Activated T-helper 17 cell treated with anti-CD3 and anti-CD28 coated beads, Interleukin-2, amount 50 U/mL, for 72 hours (primary cell): ENCODE results near the gene EPHA8. TPM values are rescaled to one million over a fixed set of nuclear protein-coding genes. Genes with fewer than 3 reads are reported as not detected.

Experiments
- ATAC-seq: fragments of 150-1000 bp; cut with Tn5 transposase; replicated peaks from 2 replicates; pipeline ENCODE4 v1.10.0; 2021; ENCODE audit warnings: mild to moderate bottlenecking, moderate library complexity
- H3K27ac Mint-ChIP-seq: one replicate; pipeline ENCODE4 v1.8.0; 2022; ENCODE audit warnings: mixed read lengths
- H3K27me3 Mint-ChIP-seq: one replicate; pipeline ENCODE4 v1.8.0; 2022; ENCODE audit warnings: mixed read lengths
- H3K36me3 Mint-ChIP-seq: one replicate; pipeline ENCODE4 v1.8.0; 2022; ENCODE audit warnings: low read depth, mild to moderate bottlenecking, mixed read lengths
- H3K4me1 Mint-ChIP-seq: one replicate; pipeline ENCODE4 v1.8.0; 2022; ENCODE audit warnings: mixed read lengths
- H3K4me3 Mint-ChIP-seq: one replicate; pipeline ENCODE4 v1.8.0; 2022; ENCODE audit warnings: mild to moderate bottlenecking, mixed read lengths
- H3K9me3 Mint-ChIP-seq: one replicate; pipeline ENCODE4 v1.8.0; 2022; ENCODE audit warnings: mixed read lengths
- total RNA-seq, 2 donors: library from RNA; stranded (reverse); gene quantifications; one replicate each; pipeline ENCODE4 v1.2.3, GENCODE V29; 2022

The EPHA8 gene
- total RNA-seq, 2 donors from 2014 or later: not detected

- no peak overlapping the region for H3K4me3 Mint-ChIP-seq
- peaks cover 56% of the 10 kb centered on the region for H3K36me3 Mint-ChIP-seq
- no peak for ATAC-seq
- no peak overlapping the region for H3K27ac Mint-ChIP-seq
- H3K4me1 Mint-ChIP-seq: no peaks in the 10 kb centered on the region
- H3K27me3 Mint-ChIP-seq: no peaks in the 10 kb centered on the region
- no peaks in the 10 kb centered on the region for H3K9me3 Mint-ChIP-seq
Measured at GRCh38 chr1:22528451-22528850, 34.8 kb upstream of the EPHA8 start.

- no peak for ATAC-seq
- H3K27ac Mint-ChIP-seq: peak overlapping the region; percentile 2
- no peaks in the 10 kb centered on the region for H3K27me3 Mint-ChIP-seq
- no peaks in the 10 kb centered on the region for H3K4me1 Mint-ChIP-seq
- peaks cover 40% of the 10 kb centered on the region for H3K36me3 Mint-ChIP-seq
- H3K9me3 Mint-ChIP-seq: no peaks in the 10 kb centered on the region
- H3K4me3 Mint-ChIP-seq: no peak overlapping the region
Measured at GRCh38 chr1:22529901-22530621, 33.2 kb upstream of the EPHA8 start.

GRCh38 chr1:22530715-22531114, 32.6 kb upstream of the EPHA8 start:
- Mint-ChIP-seq H3K4me1 (no peaks in the 10 kb centered on the region), H3K27ac (no peak overlapping the region), H3K9me3 (no peaks in the 10 kb centered on the region), H3K36me3 (peaks cover 33% of the 10 kb centered on the region), H3K27me3 (no peaks in the 10 kb centered on the region), H3K4me3 (no peak overlapping the region)
- ATAC-seq: no peak

- Mint-ChIP-seq H3K27me3 (no peaks in the 10 kb centered on the region), H3K4me3 (no peak overlapping the region), H3K9me3 (no peaks in the 10 kb centered on the region), H3K4me1 (no peaks in the 10 kb centered on the region), H3K36me3 (peaks cover 28% of the 10 kb centered on the region), H3K27ac (no peak overlapping the region)
- ATAC-seq: no peak
Measured at GRCh38 chr1:22531251-22531650, 32.0 kb upstream of the EPHA8 start.

- Mint-ChIP-seq H3K4me3 (no peak overlapping the region), H3K27me3 (no peaks in the 10 kb centered on the region), H3K4me1 (peaks cover 6% of the 10 kb centered on the region), H3K27ac (no peak overlapping the region), H3K36me3 (peaks cover 7% of the 10 kb centered on the region), H3K9me3 (no peaks in the 10 kb centered on the region)
- no peak for ATAC-seq
Measured at GRCh38 chr1:22533244-22533895, 29.9 kb upstream of the EPHA8 start.

- Mint-ChIP-seq H3K27ac (no peak overlapping the region), H3K4me3 (no peak overlapping the region), H3K4me1 (peaks cover 6% of the 10 kb centered on the region), H3K9me3 (no peaks in the 10 kb centered on the region), H3K27me3 (no peaks in the 10 kb centered on the region), H3K36me3 (no peaks in the 10 kb centered on the region)
- ATAC-seq: no peak
Measured at GRCh38 chr1:22534951-22535350, 28.3 kb upstream of the EPHA8 start.

- H3K27me3 Mint-ChIP-seq: no peaks in the 10 kb centered on the region
- ATAC-seq: no peak
- peaks cover 6% of the 10 kb centered on the region for H3K4me1 Mint-ChIP-seq
- no peak overlapping the region for H3K27ac Mint-ChIP-seq
- no peak overlapping the region for H3K4me3 Mint-ChIP-seq
- no peaks in the 10 kb centered on the region for H3K9me3 Mint-ChIP-seq
- H3K36me3 Mint-ChIP-seq: no peaks in the 10 kb centered on the region
Measured at GRCh38 chr1:22535399-22535798, 27.9 kb upstream of the EPHA8 start.

- no peak overlapping the region for H3K27ac Mint-ChIP-seq
- H3K27me3 Mint-ChIP-seq: no peaks in the 10 kb centered on the region
- peaks cover 6% of the 10 kb centered on the region for H3K4me1 Mint-ChIP-seq
- H3K9me3 Mint-ChIP-seq: no peaks in the 10 kb centered on the region
- no peak for ATAC-seq
- no peak overlapping the region for H3K4me3 Mint-ChIP-seq
- H3K36me3 Mint-ChIP-seq: no peaks in the 10 kb centered on the region
Measured at GRCh38 chr1:22536506-22536905, 26.8 kb upstream of the EPHA8 start.

- Mint-ChIP-seq H3K27me3 (no peaks in the 10 kb centered on the region), H3K4me3 (no peak overlapping the region), H3K4me1 (peaks cover 6% of the 10 kb centered on the region), H3K27ac (no peak overlapping the region), H3K36me3 (no peaks in the 10 kb centered on the region), H3K9me3 (no peaks in the 10 kb centered on the region)
- no peak for ATAC-seq
Measured at GRCh38 chr1:22537441-22538139, 25.7 kb upstream of the EPHA8 start.

GRCh38 chr1:22539510-22540118, 23.7 kb upstream of the EPHA8 start:
- H3K36me3 Mint-ChIP-seq: no peaks in the 10 kb centered on the region
- H3K9me3 Mint-ChIP-seq: no peaks in the 10 kb centered on the region
- no peaks in the 10 kb centered on the region for H3K27me3 Mint-ChIP-seq
- peaks cover 6% of the 10 kb centered on the region for H3K4me1 Mint-ChIP-seq
- ATAC-seq: no peak
- H3K27ac Mint-ChIP-seq: no peak overlapping the region
- no peak overlapping the region for H3K4me3 Mint-ChIP-seq

- peaks cover 6% of the 10 kb centered on the region for H3K4me1 Mint-ChIP-seq
- no peak for ATAC-seq
- no peaks in the 10 kb centered on the region for H3K36me3 Mint-ChIP-seq
- H3K27me3 Mint-ChIP-seq: peaks cover 1% of the 10 kb centered on the region
- no peak overlapping the region for H3K4me3 Mint-ChIP-seq
- no peak overlapping the region for H3K27ac Mint-ChIP-seq
- H3K9me3 Mint-ChIP-seq: no peaks in the 10 kb centered on the region
Measured at GRCh38 chr1:22540337-22540736, 23.0 kb upstream of the EPHA8 start.

- H3K9me3 Mint-ChIP-seq: no peaks in the 10 kb centered on the region
- H3K4me1 Mint-ChIP-seq: peaks cover 6% of the 10 kb centered on the region
- no peaks in the 10 kb centered on the region for H3K36me3 Mint-ChIP-seq
- no peak overlapping the region for H3K27ac Mint-ChIP-seq
- no peak for ATAC-seq
- peaks cover 16% of the 10 kb centered on the region for H3K27me3 Mint-ChIP-seq
- H3K4me3 Mint-ChIP-seq: no peak overlapping the region
Measured at GRCh38 chr1:22542886-22543285, 20.4 kb upstream of the EPHA8 start.

GRCh38 chr1:22543679-22544078, 19.6 kb upstream of the EPHA8 start:
- ATAC-seq: no peak
- no peaks in the 10 kb centered on the region for H3K9me3 Mint-ChIP-seq
- H3K36me3 Mint-ChIP-seq: no peaks in the 10 kb centered on the region
- no peaks in the 10 kb centered on the region for H3K4me1 Mint-ChIP-seq
- peaks cover 23% of the 10 kb centered on the region for H3K27me3 Mint-ChIP-seq
- H3K4me3 Mint-ChIP-seq: no peak overlapping the region
- no peak overlapping the region for H3K27ac Mint-ChIP-seq

GRCh38 chr1:22544606-22545005, 18.7 kb upstream of the EPHA8 start:
- no peak for ATAC-seq
- H3K36me3 Mint-ChIP-seq: no peaks in the 10 kb centered on the region
- no peaks in the 10 kb centered on the region for H3K9me3 Mint-ChIP-seq
- H3K27me3 Mint-ChIP-seq: peaks cover 29% of the 10 kb centered on the region
- H3K27ac Mint-ChIP-seq: no peak overlapping the region
- H3K4me3 Mint-ChIP-seq: no peak overlapping the region
- H3K4me1 Mint-ChIP-seq: no peaks in the 10 kb centered on the region

GRCh38 chr1:22545141-22545540, 18.1 kb upstream of the EPHA8 start:
- Mint-ChIP-seq H3K9me3 (no peaks in the 10 kb centered on the region), H3K36me3 (no peaks in the 10 kb centered on the region), H3K4me1 (no peaks in the 10 kb centered on the region), H3K27ac (no peak overlapping the region), H3K27me3 (peaks cover 30% of the 10 kb centered on the region), H3K4me3 (no peak overlapping the region)
- ATAC-seq: no peak
